HuH-7.5 (cell line): ENCODE data around the gene TSPY1.
"Not testable (repeated sequence)": the region's sequence is repeated elsewhere in the genome, so short reads cannot be mapped to it uniquely, and the experiment has no call there.

Experiments used
- DNase-seq: peaks from one replicate; pipeline ENCODE4 v3.0.0; 2011; ENCODE audit warnings: low spot score

The TSPY1 gene

DNA sequence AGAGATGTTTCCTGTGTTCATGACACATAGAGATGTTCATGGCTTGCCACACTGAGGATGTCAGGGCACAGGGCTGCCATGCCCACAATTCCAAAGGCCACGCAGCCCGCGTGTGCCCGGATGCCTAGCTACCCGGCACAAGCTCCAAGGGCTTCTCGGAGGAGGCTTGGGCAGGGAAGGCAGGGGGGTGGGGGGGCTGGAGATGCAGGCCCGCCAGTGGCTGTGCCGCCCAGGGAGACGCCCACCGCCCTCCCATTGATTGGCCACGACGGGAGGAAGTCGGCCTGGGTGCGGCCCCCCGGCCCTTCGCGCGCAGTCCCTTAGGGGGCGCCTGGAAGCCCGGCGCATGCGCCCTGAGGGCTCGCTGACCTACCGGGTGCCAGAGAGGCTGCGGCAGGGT is at the start of gene TSPY1:
Gene TSPY1, plus strand, starts transcription at position 301 of the 400 bp plus-strand sequence. Its CDS starts 46 bp downstream, at position 347.
- not testable (repeated sequence) for DNase-seq

DNA sequence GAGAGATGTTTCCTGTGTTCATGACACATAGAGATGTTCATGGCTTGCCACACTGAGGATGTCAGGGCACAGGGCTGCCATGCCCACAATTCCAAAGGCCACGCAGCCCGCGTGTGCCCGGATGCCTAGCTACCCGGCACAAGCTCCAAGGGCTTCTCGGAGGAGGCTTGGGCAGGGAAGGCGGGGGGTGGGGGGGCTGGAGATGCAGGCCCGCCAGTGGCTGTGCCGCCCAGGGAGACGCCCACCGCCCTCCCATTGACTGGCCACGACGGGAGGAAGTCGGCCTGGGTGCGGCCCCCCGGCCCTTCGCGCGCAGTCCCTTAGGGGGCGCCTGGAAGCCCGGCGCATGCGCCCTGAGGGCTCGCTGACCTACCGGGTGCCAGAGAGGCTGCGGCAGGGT is 20.2 kb downstream of the TSPY1 start, which contains the start of gene TSPY9:
Gene TSPY9, plus strand, starts transcription at position 301 of the 400 bp plus-strand sequence. Its CDS starts 46 bp downstream, at position 347.
- not testable (repeated sequence) for DNase-seq

- DNase-seq: not testable (repeated sequence)
These were observed 37.6 kb downstream of the TSPY1 start for GRCh38 chrY:9504396-9504795.

DNA sequence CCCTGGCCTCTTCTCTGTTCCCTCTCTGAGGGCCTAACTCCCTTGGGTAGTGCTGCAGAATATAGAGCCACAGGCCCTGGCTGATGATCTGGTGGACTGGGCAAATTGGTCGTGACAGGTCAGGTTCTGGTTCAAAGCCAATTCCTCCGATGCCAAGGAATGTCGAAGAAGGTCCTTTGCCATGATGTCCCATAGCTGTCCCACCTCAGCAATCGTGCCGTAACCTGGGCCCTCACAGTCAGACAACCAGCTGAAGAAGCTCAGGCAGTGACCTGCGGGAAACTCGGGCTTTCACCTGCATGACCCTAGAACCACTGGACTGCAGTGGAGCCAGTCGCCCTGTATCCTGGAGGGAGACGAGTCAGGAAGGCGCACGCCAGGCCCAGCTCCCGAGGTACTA is 49.5 kb downstream of the TSPY1 start:
- not testable (repeated sequence) for DNase-seq
